Stimulated activated CD4-positive, alpha-beta T cell treated with anti-CD3 and anti-CD28 coated beads, Interleukin-4, amount 100 ng/mL, for 24 hours (primary cell): ENCODE measurements around the gene RFTN1.
A peak's percentile ranks its signal among the peaks of the same experiment; 100 is the strongest.

ENCODE experiments used
- DNase-seq: peaks from one replicate; pipeline ENCODE4 v3.0.0-alpha.2; 2020

RFTN1 gene

DNA sequence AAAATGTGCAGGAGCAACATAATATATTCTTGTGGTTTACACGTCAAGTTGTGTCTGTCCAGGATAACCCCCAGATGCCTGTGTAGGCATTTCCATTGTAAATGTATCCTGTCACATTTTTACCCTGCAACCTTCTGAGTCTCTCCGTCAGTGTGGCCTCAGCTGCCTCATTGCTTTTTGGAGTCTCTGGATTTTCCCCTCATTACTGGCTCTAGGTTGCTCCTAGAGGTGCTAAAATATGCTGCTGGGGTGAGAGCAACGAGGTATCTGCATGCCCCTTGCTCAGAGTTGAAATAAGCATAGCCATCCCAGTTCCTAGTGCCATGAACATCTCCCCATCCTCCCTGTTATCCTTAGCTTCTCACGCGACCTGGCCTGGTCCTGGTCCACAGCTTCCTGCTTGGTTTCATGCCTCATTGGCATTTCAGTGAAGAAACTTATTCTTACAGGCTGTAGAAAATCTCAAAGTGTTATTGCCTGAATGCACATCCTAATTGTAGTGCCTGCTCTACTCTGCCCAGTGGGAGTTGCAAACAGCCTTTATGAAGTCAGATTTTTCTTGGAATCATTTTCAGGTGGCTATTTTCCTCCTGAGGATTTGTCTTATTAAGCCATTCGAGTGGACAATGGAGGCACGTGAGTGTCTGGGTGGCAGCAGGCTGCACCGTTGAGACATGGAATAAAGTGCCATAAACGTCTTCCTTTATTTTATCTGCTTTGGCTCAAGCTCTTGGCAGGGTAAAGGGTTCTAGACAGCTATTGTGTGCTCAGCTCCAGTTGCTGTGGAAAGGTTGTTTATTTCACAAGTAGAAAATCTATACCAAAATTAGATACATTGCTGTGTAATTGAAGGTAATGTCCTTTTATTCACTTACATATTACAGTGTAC lies 215.3 kb downstream of the RFTN1 start:
- DNase-seq = no peak

DNA sequence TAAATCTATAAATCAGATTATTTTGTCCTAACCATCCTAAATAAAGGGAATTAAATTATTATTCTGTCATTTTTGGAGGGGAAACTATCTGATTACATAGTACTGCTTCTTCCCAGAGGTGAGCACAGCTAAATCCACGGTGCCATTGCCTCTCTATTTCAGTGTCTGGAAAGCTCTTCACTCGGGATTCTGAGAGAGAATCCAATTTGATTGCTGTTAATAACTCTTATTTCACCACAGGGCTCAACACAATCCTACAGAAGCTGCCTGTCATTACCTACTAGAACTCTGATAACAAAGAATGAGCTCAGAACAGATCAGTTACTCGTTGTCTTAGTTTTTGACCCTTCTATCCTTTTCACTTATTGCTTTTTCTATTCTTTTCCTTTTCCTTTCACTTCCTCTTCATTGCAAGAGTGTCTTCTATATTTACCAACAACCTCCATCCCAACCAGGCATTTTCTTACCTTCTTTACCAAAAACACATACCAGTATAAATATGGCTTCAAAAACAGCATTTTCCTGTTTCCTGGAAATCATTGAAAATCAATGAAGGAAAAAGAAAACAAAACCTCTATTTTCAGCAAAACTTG lies 218.1 kb downstream of the RFTN1 start:
- no peak for DNase-seq

DNA sequence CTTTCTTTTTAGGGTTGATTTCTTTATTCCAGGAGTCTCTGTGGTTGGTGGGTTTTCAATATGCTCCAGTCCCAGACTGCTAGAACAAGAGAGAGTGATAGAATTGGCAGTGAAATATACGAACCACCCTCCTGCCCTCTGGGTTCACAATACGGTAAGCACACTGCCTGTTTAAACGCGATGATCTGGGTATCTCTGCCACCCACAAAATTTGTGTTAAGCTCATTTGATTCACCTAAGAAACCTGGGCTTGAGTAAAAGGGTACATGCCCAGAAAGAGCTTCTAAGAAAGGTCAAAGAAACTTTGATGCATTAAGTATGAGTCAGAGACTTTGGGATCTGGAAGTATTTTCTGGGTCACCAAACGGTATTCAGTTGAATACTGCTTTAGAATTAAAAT lies 218.7 kb downstream of the RFTN1 start:
- no peak for DNase-seq

DNA sequence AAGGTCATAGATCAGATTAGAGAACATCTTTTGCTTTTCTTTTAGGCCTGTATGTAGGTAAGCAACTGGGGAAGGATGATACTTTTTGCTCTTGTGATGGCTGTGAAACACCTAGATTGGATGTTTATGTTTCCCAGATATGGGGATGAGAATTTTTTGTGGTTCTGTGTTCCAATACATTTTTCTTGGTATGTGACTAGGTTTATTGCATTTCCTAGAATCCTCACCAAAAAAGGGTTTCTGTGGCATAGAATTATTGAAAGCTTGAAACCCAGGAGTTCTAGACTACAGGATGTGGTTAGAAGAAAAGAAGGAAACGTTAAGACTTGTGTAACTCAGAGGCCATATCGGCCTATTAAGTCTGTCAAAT lies 222.7 kb downstream of the RFTN1 start:
- no peak for DNase-seq

DNA sequence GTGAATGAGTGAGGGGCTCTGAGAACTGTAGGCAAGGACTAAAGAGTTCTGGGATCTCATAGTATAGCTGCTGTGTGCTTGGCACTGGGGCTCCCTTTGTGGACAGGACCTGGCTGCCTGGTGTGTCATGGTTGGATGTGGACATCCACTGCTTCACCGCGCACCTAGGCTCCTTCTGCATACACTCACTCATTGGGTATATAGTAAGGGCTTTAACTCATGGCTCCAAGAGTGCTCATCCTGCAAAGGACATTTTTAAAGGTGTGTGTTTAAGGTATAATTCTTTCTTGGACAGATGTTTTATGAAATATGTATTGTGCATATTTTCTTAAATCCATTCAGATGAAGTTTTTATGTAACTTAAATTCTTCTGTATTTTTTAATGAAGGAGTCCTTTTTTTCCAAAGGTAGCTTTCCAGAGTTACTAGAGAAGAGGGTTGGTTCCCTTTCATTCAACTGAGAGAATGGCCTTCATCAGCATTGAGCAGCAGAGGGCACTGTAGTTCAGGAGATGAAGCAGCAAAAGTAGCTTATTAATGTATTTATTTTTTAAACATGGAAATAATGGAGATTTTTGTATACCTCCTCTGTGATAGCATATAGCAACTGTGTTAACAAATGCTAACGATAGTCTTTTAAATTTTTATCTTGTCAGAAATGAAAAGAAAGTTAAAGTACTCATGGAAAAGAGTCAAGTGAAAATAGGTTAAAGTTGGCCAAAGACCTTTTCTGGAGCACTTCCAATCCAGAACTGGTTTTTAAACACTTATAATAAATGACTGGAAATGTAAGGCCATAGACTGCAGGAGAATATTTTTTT lies 223.3 kb downstream of the RFTN1 start:
- DNase-seq = peak; percentile 65

DNA sequence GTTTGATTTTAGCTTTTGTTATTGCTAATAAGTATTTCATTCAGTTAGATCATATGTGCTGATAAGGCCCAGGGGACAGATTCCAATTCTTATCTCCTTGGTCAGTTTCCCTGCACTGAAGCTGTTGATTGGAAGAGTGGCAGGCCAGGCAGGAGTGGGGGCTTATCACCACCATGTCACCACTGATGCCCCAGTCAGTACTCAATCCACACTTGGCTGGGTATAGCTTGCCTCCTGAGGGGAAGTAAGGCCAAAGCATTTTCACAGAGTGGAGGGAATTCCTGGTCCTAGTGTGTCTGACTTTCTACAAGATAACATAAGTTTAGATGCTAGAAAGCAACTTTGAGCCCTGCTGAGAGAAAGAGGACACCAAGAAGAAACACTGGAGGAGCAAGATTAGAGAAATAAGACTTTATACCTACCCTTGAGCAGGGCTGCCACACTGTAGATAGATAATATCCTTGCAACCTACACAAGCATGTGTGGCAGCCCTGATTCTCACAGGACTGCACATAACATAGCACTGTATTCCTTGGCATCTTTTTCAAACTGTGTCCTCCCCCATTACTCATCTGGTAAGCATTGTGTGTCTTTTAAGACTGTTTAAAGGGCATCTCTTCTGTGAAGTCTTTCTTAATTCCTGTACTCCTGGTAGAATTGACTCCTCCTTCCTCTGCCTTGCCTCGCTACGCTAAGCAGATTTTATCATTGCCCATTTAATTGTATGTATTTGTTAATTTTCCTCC lies 224.2 kb downstream of the RFTN1 start:
- DNase-seq = no peak

DNA sequence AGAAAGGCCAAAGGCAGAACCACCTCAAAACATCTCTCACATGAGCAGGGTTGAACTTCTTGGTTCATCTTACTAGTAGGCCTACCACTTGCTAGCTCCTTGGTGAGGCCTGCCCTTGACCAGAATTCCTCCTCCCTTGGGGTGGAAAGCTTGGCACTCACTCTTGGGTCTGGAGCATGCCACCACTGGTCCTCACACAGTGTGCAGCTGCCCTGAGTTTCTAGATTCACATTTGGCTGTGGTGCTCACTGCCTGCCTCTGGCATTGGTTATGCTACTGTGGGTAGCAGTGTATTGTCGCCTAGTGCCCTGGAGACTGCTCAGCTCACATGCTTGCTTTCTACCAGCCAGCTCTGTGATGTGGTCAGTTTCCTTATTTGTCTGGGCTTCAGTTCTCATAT lies 224.8 kb downstream of the RFTN1 start:
- no peak for DNase-seq

DNA sequence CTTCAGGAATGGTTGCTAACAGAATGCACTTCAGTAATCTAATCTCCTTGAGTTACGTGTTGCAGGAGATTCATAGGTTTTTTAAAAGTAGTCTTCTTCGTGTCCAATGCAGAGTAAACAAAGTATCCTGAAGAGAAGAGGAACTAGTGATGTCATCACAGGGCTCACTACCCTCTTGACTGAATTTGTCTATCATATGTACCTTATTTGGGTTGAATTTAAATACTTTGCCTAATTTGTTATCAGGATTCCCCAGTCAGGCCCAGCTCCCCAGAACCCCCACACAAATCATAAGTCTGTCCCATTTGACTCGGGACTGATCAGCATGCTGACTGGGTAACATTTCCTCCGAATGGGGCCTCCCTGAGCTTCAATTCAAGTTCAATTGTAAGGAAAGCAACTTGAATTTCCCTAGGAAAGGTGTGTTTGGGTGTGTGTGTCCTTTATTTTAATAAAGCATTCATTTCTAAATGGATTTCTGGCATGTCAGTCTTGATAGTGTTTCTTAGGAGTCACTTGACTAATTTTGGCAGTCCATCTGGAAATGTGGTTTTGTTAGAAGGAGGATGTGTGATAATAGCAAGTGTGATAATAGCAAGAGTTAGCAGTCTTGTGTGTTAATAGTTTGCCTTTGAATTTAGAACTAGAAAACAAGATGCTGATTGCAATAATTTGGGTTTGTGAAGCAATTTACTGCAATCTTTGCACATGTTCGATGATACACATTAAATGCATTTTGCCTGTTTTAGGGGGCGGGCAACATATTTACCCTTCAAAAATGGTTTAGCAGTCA lies 226.6 kb downstream of the RFTN1 start:
- no peak for DNase-seq

DNA sequence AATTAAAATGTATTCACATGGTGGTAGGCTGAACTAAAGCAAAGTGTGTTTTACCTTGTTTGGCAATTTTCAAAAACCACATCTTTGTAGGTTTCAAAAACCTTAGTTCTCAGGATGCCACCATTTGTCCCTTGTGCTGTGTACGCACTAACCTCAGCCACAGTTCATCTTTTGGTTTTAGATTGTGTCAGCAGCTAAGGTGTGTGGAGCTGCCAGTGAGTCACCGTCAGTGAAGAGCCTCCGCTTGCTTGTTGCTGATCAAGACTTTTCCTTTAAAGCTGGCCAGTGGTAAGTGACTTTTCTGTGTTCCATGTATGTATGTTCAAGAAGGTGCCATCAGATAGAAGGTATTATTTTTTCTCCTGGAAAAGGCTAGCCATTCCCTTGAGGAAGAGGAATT lies 227.3 kb downstream of the RFTN1 start:
- peak; percentile 77 for DNase-seq

DNA sequence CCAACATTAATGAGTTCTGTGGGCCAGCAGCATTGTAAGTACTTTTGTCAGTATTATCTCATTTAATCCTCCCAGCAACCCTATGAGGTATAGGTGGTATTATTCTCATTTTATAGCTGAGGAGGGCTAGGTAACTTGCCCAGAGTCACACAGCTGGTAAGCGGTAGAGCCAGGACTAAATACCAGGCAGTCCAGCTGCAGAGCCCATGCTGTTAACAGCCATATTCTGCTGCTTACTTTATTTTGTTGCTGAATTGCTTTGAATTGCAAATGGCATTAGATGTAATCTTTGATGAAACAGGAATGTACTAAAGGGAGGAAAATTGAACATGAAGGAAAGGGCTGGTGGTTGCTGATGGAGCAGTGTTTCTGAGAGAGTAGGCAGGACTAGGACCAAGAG lies 228.9 kb downstream of the RFTN1 start:
- no peak for DNase-seq

DNA sequence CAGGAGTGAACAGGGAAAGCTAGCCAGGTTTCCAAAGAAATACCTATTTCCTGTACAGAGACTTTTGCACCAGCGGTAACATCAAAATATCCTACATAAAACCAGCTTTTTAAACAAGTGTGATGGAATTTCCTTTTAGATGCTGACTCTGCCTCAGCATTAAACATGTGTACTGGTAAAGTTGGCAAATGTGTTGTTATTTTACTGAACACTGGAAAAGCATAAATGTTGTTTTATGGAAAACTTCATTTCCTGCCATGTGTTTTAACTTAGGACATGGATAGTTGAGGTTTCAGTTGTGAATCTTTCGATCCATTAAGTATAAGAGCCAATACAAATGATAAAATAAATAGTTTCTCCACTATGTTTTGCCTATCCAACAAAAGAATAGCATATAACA lies 232.8 kb downstream of the RFTN1 start:
- no peak for DNase-seq

DNA sequence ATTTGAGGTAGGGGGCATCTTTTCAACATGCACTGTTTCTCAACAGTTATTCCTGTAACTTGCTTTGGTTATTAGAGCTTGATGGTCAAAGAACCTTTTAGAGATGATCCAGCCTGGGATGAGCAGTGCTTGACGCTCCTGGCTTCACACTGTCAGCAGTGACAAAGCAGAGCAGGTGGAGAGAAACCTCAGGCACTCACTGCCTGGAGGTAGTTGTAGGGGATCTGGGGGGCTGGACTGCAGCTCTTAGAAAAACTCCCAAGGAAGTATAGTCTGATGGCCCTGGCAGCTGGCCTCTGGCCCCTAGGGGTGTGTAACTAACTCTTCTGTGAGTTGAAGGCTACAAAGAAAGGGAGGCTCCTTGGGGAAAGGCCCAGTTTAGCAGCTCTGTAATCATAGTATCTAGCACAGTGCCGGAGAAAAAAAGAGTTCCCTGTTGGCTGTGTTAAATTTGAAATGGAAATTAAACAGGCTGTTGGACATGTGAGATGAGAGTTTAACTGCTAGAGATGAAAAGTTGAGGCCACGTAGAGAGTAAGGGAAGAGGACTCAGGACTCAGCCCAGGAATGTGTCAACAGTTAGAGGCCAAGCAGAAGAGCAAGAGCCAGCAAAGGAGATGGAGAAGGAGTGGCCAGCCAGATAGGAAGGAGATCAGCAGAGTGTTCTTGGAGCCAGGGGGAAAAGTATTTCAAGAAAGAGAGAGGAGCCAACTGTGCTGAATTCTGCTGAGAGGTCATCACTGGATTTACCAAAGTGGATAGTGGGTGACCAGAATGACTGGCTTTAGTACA lies 234.3 kb downstream of the RFTN1 start:
- DNase-seq = no peak

DNA sequence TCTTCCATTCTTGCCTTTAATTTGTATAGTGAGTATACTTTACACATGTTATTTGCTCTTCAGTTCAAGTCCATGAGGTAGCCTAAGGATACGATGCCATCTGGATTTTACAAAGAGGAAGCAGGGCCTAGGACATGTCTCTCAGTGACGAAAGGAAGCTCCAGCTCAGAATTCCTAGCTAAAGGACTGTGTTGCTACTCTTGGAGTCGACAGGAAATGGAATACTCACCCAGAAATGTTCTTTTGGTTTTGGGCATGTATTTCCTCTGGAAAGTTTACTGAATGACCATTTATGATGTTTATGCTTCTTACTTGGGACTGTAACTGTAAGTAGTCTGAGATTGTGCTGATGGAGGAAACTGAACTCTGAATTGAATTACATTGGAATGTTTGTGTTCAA lies 236.0 kb downstream of the RFTN1 start:
- no peak for DNase-seq

DNA sequence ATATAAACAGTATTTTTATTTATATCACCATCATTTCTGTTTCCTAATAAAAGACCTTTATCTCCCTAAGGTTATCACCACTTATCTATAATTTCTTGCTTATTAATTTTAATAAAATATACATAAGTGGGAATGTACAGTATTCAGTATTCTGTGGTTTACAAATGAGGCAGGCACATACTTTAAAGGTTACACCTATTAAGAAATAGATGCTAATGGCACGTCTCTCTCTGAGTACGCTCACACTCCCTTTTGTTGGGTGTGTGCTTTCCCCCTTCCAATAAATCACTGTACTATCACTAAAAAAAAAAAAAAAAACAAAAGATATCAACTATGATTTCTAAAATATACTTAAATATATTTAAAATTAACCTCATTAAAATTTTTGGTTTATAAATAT lies 239.6 kb downstream of the RFTN1 start:
- DNase-seq = no peak

DNA sequence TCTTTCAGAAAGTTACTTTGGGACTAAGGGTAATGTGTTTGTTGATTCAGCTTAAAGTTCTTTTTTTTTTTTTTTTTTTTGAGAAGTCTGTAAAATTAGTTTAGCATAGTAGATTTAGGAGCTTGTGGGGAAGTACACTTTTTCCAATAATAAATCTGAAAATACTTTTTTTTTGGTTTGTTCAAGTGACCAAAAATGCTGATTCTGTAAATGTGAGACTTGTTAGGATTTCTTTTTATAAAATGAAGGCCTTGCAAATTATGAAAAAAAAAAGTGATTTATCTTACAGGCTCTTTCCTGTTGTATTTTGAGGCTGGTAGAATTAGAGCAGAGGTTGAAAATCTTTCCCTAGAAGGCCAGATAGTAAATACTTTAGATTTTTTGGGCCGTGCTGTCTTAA lies 240.9 kb downstream of the RFTN1 start:
- DNase-seq = no peak

DNA sequence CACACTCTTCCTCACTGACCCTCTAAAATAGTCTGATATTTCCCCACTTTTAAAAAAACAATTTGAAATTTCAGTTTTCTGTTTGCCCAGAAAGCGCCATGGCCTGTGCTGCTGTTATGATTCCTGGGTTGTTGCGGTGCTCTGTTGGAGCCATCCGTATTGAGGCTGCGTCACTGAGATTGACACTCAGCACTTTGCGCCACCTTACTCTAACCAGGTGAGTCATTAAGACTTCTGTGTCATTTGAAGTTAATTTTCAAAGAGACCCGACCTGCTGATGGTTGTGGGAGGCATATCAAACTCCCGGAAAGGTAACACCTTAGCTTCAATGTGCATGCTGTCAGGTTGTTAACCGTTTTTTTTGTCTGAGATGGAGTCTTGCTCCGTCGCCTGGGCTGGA lies 242.6 kb downstream of the RFTN1 start:
- no peak for DNase-seq

DNA sequence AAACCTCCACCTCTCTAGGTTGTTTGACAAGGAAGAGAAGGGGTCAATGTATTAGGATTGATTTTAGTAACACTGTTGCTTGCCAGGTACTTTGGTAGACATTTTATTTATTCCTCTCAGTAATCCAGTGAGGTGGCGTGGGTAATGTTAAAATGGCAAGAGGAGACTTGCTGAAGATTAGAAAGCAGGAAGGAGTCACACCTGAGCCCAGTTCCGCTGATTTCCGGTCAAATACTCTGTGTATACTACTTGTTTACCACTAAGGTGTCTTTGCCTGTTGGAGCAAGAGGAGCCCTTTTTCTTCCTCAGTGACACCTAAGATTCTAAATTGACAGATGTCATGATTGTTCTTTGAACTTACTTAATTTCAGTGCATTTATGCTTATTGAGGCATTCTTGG lies 246.8 kb downstream of the RFTN1 start:
- DNase-seq = no peak
